Gastrocnemius medialis (tissue), 4 donors: Measurements from ENCODE around the gene GPR45.

Source experiments
- CTCF ChIP-seq, 5 experiments: fragments of 450-650 bp in 3 of 5; fragments of 200-600 bp in 2 of 5; sonication (generic) in 2 of 5; IDR thresholded peaks in 4 of 5; conservative IDR thresholded peaks in 1 of 5; 1 replicate in 4 of 5; 2 replicates in 1 of 5; pipeline ENCODE4 v1.5.1; 2016 to 2019; ENCODE audit warnings: antibody characterized with exemption in 5 of 5, mild to moderate bottlenecking in 3 of 5, moderate library complexity in 3 of 5
- POLR2A ChIP-seq, 2 donors: fragments of 450-650 bp; IDR thresholded peaks; one replicate each; pipeline ENCODE4 v1.6.1; 2017; ENCODE audit warnings: antibody characterized with exemption in 2 of 2, mild to moderate bottlenecking in 2 of 2, moderate library complexity in 2 of 2

DNA sequence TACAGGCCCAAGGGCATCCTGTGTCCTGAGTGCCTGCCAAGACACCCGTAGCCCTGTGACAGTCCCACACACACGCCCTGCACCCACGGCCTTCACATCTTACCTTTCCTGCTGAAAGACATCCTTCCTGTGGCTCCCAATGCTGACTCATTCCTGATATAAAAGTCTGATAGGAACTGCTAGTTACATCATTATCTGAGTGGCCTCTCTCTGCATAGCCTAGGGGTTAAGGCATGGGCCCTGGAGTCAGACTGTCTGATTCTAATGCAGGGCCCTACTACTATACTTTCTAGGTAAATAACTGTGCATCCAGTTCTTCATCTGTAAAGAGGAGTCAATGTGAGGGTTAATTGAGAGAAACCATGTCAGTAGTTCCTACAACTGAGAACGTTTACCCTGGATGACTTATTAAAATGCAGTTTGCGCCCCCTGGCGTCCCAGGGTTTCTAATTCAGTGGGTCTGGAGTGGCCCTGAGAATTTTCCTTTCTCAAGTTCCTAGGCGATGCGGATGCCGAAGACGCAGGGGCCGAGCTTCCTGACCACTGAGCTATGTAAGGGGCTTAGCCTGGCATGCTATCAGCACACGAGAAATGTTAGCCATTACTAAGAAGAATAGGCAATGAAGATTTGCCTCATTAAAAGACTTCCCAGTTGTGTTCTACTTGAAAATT, 6.0 kb upstream of the GPR45 start:
- TF ChIP-seq CTCF (IDR thresholded peaks at IDR 0.05 in 4 of 5, conservative IDR thresholded peaks at IDR 0.05 in 1 of 5) (peak in 4 of 5 experiments; percentile 17 to 57 (median 35)), POLR2A (IDR thresholded peaks at IDR 0.05) (no peak)
